Measurements from ENCODE around the gene RSPH1. TPM values are rescaled to one million over a fixed set of nuclear protein-coding genes. Genes with fewer than 3 reads are reported as not detected.

Gene RSPH1
- total and polyA plus RNA-seq, 2 of the 8 experiments (the other 6 are each of a cell fraction or from before 2014, with no cell fraction given), result 0.24 TPM; not detected in 1

GRCh38 chr21:42430521-42430920, 65.5 kb downstream of the RSPH1 start (continued):
- TF ChIP-seq CHD7 (IDR thresholded peaks at IDR 0.05; ENCODE audit: insufficient replicate concordance, low read length) (no peak), BACH1 (IDR thresholded peaks at IDR 0.05; ENCODE audit: low read length) (no peak), JUND (IDR thresholded peaks at IDR 0.05; ENCODE audit: low read length) (no peak), RXRA (IDR thresholded peaks at IDR 0.05; ENCODE audit: insufficient read depth, low read depth, low read length) (no peak), PHF8 (conservative IDR thresholded peaks at IDR 0.05; ENCODE audit: low read depth, low read length) (no peak), HDAC6 (IDR thresholded peaks at IDR 0.05; ENCODE audit: low read depth, low read length) (no peak), TCF12 (IDR thresholded peaks at IDR 0.05; ENCODE audit: low read depth, low read length) (no peak), ASH2L (IDR thresholded peaks at IDR 0.05; ENCODE audit: low read length) (no peak), TEAD4 (IDR thresholded peaks at IDR 0.05; ENCODE audit: low read depth, low read length) (no peak), RBBP5 (IDR thresholded peaks at IDR 0.05; ENCODE audit: borderline replicate concordance, low read depth, low read length) (no peak), ATF2 (IDR thresholded peaks at IDR 0.05; ENCODE audit: low read length) (no peak)

All from H1 (cell line).